ENCODE data around the gene OR10H5.
"Not testable (repeated sequence)": the region's sequence is repeated elsewhere in the genome, so short reads cannot be mapped to it uniquely, and the experiment has no call there.

Gene OR10H5

DNA sequence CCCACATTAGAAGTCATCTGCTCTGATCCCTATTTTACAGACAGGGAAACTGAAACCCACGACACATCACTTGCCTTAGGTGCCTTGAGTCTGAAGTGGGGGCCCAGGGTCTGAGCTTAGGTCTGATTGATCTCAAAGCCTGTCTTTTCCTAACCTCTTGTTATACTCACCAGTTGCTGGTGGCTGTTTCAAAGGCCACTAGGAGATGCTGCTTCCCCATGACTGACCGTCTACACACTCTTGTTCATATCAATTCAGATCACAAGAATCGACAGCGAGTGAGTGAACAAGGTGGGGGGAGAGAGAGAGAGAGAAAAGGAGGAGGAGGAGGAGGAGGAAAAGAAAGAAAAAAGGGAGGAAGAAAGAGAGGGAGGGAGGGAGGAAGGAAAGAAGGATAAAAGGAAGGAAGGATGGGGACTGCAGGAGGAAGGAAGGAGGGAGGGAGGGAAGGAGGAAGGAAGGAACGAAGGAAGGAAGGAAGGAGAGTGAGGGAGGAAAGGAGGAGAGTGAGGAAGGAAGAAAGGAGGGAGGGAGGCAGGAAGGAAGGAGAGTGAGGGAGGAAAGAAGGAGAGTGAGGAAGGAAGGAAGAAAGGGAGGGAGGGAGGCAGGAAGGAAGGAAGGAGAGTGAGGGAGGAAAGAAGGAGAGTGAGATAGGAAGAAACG lies 24.7 kb downstream of the OR10H5 start:
- no peak for DNase-seq

DNA sequence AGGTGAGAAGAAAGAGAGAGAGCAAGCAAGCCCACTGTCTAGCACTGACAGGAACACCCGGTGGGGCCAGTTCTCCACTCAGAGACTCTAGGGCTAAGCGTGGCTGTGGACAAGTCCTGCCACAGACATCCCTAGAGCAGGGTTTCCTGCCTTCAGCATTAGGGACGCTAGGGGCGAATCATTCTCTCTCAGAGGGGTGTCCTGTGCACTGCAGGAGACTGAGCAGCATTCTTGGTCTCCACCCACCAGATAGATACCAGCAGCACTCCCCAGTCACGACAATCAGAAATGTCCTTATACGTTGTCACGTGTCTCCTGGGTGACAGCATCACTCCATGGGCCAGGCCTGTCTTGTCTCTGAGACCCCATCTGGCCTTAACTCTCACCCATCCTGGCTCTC lies 26.5 kb downstream of the OR10H5 start:
- DNase-seq: no peak

DNA sequence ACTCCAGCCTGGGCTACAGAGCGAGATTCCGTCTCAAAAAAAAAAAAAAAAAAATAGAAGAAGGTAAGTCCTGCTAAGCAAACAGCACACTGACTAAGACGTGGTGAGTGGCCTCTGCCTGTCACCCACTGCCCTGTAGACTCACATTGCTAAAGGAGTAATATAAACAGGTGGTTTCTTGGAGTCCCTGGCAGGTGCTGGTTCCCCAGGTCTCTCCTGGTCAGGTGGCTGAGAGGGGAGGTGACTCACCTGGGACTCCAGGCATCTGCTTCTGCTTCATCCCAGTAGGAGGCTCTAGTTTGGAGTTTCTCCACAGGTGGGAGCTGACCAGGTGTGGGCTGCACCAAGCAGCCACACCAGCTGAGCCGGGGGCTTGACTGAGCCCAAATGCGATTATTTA lies 27.8 kb downstream of the OR10H5 start, which contains the start of gene OR10H1:
Gene OR10H1 (minus strand): TSS at position 359 of the 400 bp plus-strand sequence. CDS start 7,627 bp downstream, outside the sequence.
- no peak for DNase-seq

DNA sequence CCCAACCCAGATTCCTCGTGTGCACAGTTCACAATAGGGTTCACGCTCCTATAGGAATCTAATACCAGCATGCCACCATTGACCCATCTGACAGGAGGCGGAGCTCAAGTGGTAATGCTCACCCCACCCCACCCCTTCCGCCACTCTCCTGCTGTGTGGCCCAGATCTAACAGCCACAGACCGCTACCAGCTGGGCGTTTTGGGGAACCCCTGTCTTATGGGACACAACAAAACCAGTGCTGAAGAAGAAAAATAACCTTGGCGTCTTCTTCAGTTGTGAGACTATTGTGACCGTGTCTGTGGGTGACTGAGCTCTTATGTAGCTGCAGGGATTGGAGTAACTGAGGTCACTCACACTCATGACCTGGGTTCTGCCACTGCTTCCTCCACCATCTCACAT lies 33.2 kb downstream of the OR10H5 start:
- DNase-seq: no peak

DNA sequence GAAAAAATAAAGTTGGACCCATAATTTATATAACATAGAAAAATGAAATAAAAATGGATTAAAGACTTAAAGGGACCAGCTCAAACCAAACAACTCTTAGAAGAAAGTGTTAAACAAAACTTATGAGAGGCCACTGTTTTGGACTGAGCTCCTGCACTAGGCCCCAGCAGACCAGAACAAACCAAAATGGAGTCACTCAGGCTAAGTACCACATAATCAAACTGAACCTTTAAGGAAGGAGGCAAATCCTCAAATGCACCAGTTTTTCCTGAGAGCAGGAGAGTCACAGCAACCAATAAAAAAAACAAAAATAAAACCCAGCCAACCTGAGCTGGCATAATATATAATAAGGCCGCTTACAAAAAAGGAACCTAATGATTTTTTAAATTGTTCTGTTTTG lies 38.3 kb downstream of the OR10H5 start:
- DNase-seq: no peak

DNA sequence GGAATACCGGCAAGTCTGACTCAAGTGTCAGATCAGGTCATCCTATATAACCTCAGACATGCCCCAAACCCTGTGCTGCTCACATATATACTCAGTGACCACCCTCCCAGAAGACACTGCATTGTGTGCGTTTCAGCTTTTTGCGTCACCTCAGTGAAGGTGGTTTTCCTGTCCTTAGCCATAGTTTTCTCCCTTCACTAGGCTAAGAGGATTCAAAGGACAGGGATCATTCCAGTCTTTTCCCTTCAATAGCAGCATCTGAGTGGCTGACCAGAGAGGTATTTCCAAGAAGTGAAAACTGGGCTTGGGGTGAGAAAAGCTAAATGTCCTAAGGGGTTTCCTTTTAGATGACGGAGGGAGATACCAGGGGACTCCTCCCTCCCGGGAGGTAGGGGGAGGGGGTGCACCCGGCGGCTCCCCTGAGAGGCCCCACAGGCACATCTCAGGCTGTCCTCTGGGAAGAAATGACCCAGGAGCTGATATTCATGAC lies 40.7 kb downstream of the OR10H5 start:
- no peak for DNase-seq

DNA sequence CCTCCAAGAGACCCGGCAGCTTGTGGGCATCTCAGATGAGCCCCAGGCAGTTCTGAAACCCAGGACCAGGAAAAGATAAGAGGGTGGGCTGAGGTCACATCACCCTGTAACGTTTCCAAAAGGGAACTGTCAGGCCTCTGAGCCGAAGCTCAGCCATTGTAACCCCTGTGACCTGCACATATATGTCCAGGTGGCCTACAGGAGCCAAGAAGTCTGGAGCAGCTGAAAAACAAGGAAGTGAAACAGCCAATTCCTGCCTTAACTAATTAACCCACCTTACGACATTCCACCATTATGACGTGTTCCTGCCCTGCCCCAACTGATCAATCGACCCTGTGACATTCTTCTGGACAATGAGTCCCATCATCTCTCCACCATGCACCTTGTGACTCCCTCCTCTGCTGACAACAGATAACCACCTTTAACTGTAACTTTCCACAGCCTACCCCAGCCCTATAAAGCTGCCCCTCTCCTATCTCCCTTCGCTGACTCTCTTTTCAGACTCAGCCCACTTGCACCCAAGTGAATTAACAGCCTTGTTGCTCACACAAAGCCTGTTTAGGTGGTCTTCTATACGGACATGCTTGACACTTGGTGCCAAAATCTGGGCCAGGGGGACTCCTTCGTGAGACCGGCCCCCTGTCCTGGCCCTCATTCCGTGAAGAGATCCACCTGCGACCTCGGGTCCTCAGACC lies 41.3 kb downstream of the OR10H5 start:
- not testable (repeated sequence) for DNase-seq

DNA sequence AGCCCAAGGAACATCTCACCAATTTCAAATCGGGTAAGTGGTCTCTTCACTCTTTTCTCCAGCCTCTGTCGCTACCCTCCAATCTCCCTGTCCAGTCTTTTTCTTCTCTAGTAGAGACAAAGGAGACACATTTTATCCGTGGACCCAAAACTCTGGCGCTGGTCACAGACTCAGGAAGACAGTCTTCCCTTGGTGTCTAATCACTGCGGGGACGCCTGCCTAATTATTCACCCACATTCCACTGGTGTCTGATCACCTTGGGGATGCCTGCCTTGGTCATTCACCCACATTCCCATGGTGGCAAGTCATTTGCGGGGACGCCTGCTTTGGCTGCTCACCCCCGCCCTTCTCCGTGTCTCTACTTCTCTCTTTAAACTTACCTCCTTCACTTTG lies 41.8 kb downstream of the OR10H5 start:
- DNase-seq: no peak

DNA sequence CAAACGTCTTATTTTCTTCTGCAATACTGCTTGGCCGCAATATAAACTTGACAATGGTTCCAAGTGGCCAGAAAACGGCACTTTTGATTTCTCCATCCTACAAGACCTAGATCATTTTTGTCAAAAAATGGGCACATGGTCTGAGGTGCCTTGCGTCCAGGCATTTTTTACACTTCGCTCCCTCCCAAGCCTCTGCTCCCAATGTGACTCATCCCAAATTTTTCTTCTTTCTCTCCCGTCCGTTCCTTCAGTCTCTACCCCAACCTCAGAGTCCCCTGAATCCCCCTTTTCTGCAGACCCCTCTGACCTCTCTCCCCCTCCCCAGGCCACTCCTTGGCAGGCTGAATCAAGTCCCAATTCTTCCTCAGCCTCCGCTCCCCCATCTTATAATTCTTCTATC lies 42.3 kb downstream of the OR10H5 start:
- no peak for DNase-seq

DNA sequence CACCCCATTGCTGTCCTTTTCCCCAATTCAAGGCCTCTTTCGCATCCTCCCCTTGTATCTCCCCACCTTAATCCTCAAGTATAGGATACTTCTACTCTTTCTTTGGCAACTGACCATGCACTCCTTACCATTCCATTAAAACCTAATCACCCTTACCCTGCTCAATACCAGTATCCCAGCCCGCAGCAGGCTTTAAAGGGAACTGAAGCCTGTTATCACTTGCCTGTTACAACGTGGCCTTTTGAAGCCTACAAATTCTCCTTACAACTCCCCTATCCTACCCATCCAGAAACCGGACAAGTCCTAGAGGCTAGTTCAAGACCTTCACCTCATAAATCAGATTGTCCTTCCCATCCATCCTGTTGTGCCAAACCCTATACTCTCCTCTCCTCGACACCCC lies 44.2 kb downstream of the OR10H5 start:
- DNase-seq: no peak

DNA sequence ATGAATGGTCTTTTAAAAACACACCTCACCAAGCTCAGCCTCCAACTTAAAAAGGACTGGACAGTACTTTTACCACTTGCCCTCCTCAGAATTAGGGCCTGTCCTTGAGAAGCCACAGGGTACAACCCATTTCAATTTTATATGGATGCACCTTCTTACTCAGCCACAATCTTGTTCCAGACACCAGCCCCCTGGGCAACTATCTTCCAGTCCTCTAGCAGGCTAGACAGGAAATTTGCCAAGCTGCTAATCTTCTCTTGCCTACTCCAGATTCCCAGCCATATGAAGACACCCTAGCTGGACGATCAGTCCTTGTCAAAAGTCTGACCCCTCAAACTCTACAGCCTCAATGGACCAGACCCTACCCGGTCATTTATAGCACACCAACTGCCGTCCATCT lies 46.8 kb downstream of the OR10H5 start:
- not testable (repeated sequence) for DNase-seq

DNA sequence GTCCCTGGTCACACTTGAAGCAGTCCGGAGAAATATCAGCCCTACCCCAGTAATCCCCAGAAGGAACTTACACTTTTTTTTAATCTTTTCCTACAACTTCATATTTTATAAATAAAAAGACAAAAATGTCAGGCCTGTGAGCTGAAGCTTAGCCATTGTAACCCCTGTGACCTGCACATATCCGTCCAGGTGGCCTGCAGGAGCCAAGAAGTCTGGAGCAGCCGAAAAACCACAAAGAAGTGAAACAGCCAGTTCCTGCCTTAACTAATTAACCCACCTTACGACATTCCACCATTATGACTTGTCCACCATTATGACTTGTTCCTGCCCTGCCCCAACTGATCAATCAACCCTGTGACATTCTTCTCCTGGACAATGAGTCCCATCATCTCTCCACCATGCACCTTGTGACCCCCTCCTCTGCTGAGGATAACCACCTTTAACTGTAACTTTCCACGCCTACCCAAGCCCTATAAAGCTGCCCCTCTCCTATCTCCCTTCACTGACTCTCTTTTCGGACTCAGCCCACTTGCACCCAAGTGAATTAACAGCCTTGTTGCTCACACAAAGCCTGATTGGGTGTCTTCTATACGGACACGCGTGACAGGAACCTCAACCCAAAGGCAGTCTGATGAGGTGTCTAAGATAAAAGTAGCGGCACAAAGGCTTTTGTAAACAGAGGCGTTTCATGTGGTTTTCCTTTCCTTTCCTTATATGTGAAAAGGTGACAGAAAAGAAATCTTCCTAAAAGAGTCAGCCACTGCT lies 48.3 kb downstream of the OR10H5 start:
- DNase-seq: peak; percentile 48

DNA sequence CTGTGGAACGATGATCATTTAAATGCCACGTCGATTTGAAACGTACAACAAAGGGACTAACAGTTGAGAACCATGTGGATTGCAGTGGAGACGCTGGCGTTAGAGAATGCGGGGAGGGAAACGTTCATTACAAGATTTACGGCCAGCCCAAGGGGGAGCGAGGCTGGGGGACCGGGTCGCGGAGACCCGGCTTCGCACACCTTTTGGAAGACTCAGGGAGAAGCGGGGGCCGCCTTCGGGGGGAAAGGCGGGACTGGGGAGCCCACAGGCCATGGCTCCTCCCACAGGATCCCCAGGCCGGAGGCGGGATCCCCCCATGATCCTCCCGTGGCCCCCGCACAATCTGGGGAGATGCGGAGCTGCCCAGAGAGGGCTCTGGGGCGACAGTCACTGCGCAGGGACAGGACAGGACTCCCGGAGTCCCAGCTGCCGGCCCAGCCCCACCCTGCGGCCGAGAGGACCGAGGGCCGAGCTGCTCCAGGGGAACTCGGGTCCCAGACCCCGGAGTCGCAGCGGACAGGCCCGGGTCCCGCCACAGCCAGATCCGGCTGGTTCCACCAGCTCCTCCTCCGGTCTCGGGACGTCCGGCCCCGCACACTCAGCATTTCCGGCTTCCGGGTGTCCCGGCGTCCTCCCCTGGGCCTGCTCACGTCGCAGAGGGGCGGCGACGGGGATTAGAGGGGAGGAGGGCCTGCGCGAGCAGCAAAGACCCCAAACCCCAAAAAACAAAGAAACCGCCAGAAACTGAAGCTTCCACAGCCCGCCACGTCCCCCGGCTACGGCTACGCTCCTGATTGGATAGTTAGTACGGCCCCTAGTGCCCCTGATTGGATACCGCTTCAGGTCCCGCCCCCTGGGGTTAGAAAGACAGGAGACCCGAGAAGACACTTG lies 49.1 kb downstream of the OR10H5 start:
- peak; percentile 95 for DNase-seq

DNA sequence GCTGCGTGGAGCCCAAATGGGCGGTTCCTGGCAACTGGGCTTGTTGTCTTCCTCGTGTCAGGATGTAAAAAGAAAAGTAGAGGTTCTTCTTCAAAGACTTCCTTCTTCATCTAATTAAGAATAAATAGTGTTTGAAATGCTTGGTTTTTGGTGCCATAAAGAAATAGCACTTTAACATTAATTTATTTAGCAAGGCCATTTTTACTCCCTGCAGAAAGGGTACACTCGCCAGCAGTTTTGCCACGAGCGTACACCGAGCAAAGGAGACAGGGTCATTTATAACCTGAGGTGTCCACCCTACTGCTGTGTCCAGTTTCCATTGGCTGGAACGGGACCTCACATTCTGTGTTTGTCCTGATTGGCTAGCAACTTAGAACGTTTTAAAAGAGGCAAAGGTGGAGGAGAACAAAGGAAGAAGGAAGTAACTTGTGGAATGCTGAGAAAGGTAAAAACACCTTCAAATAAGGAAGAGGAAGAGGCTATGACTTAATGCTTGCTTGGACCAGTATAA lies 49.8 kb downstream of the OR10H5 start:
- no peak for DNase-seq

DNA sequence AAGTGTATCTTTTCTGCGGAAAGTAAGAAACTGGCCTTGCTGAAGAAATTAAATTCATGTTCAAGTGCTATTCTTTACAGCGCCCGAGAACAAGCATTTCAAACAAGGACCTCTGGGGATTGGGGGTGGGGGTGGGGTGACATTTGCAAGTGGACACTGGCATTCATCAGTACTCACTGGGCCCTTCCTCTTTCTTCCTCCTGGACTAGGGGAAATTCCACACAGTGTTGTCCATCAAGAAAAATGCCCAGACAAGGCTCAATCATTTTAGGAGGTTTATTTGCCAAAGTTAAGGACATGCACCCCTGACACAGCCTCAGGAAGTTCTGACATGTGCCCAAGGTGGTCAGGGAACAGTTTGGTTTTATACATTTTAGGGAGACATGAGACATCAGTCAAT lies 50.9 kb downstream of the OR10H5 start:
- no peak for DNase-seq

DNA sequence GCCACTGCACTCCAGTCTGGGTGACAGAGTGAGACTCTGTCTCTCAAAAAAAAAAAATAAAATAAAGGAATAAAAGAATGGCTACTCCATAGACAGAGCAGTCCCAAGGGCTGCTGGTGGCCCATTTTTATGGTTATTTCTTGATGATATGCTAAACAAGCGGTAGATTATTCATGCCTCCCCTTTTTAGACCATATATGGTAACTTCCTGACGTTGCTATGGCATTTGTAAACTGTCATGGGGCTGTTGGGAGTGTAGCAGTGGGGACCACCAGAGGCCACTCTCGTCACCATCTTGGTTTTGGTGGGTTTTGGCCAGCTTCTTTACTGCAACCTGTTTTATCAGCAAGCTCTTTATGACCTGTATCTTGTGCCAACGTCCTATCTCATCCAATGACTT lies 52.4 kb downstream of the OR10H5 start:
- not testable (repeated sequence) for DNase-seq

DNA sequence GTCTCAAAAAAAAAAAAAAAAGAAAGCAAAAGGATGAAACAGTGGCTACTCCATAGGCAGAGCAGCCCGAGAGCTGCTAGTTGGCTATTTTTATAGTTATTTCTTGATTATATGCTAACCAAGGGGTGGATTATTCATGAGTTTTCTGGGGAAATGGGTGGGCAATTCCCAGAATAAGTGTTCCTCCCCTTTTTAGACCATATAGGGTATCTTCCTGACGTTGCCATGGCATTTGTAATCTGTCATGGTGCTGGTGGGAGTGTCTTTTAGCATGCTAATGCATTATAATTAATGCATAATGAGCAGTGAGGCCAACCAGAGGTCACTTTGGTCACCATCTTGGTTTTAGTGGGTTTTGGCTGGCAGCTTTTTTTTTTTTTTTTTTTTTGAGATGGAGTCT lies 53.4 kb downstream of the OR10H5 start:
- no peak for DNase-seq

DNA sequence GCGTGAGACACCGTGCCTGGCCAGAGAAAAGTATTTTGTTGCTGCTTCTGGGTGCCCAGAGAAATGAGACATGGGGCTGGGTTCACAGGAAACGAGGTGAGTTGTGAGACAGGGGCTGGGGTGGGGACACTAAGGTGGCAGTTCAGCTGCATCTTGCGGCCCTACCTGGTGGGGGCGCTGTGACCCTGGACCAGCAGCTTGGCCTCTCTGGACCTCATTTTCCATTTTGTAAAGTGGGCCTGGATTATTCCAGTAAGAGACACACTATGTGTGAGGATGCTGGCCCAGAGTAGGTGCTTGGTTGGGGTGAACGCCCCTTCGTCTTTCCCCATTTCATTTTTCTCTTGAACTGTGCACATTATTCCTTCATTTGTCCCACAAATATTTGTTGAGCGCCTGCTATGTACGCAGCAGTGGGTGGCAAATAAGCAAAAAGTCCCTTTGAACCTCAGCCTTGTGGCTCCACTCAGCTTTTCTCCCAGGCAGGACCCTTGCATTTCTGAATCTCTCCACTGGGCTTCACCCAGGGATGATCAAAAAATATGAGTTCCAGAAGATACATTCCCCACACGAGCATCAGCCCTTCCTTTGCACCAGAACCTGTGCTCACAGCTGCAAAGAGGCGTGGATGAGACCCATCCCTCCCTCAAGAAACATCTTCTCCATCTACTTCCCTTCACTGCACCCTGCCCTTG lies 54.6 kb downstream of the OR10H5 start:
- DNase-seq: no peak

DNA sequence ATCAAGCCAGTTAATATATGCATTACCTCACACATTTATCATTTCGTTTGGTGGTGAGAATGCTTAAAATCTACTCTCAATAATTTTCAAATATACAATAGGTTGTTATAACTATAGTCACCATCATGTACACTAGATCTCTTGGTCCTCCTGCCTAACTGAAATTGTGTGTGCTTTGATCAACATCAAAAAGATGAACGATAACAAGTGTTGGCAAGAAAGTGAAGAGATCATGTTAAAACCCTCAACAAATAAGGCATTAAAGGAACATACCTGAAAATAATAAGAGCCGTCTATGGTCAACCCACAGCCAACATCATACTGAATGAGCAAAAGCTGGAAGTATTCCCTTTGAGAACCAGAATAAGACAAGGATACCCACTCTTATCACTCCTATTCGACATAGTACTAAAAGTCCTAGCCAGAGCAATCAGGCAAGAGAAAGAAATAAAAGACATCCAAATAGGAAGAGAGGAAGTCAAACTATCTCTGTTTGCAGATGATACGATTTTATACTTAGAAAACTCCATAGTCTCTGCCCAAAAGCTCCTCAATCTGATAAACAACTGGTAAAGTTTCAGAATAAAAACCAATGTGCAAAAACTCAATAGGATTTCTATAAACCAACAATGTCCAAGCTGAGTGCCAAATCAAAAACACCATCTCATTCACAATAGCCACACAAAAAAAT lies 55.9 kb downstream of the OR10H5 start:
- DNase-seq: no peak

DNA sequence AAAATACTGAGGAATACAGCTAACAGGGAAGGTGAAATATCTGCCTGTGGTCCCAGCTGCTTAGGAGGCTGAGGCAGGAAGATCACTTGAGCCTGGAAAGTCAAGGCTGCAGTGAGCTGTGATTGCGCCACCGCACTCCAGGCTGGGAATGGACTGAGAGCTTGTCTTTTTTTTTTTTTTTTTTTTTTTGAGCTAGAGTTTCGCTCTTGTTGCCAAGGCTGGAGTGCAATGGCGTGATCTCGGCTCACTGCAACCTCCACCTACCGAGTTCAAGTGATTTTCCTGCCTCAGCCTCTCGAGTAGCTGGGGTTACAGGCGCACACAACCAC lies 56.4 kb downstream of the OR10H5 start:
- DNase-seq: not testable (repeated sequence)

DNA sequence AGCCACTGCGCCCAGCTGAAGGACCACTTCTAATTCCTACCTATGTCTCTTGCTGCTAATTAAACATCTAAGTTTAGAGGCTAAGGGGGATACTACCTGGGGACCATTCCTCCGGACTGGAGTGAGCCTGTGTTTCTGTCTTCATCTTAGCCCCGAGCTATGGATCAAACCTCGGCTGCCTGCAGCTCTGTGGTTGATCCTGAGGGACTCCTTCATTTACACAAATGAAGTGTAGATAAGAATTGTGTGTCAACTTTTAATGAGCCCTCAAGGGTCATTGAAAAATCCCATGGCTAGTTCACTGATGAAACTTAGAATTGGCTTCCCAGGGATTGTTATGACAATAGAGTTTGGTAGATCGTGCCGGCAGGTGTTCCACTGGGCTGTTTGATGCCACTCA lies 59.5 kb downstream of the OR10H5 start:
- no peak for DNase-seq
